Fibroblast of skin of left quadriceps (primary cell): ENCODE measurements around the gene TNRC6A.
"Not testable (repeated sequence)": the region's sequence is repeated elsewhere in the genome, so short reads cannot be mapped to it uniquely, and the experiment has no call there.

ENCODE experiments used
- DNase-seq, 2 experiments: peaks; one replicate each; pipeline ENCODE4 v3.0.0-alpha.2; 2013; ENCODE audit warnings: low read depth in 2 of 2

TNRC6A gene

DNA sequence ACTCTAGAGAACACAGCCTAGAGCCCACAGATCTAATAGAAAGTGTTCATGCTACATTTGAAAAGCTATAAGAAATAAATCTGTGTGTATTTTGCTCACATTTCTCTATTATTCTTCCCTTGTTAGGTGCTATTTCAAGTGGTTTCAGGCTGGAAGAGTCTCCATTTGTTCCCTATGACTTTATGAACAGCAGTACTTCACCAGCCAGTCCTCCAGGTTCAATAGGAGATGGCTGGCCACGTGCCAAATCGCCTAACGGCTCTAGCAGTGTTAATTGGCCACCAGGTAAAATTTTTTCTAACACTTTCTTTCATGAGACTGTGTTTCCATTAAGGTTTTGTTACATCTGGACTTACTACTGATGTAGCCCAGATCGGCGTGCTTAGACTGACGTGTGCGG is 85.6 kb downstream of the TNRC6A start:
- no peak for DNase-seq

DNA sequence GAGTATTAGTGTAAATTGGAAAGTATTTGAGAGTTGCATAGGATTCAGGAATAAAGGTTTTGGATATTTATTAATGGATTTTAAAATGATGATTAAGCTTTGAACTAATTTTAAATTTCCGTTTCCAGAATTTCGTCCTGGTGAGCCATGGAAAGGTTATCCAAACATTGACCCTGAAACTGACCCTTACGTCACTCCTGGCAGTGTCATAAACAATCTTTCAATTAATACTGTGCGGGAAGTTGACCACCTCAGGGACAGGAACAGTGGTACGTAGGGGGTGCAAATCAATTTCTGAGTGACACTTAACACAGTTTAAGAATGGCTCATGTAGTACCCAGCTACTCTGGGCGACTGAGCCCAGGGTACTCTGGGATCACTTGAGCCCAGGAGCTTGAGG is 87.2 kb downstream of the TNRC6A start:
- DNase-seq: no peak

DNA sequence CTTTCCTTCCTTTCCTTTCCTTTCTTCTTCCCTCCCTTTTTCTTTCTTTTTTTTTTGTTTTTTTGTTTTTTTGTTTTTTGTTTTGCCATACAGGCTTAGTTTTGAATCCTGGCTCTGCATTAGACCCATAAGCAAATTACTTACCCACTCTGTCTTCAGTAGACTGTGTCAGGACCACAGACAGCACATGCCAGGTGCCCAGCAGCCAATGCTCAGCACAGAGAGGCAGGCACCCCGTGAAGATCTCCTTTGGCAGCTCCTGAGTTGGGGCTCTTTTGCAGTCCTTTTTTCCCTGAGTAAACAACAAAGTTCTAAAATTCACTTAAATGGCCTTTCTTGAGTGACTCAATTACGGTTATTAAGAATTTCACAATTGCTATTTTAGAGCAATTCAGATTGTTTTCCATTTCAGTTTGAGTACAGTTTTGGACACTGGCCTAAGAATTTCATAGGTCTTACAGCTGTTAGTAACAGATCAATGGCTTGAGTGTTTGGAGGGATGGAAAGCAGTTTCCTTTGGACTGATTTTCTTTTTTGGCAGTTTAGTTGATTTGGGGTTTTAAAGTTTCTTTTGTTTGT is 90.1 kb downstream of the TNRC6A start:
- no peak for DNase-seq

DNA sequence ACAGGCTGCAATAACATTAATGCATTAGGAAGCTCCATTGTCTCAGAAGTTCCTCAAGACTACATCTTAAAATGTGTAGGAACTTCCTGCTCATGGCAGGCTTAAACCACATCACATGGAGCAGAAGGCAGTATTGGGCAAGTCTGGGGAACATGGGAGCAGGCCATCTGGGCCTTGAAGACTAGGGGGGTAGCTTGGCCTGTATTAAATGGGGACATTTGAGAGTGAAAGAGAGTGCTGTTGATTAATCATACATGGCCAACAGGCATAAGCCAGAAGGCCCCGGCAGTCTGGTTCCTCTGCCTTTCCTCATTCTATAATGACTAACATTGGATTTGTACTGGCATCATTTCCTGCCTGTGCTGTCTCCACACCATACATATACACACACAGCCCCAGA is 91.1 kb downstream of the TNRC6A start:
- no peak for DNase-seq

DNA sequence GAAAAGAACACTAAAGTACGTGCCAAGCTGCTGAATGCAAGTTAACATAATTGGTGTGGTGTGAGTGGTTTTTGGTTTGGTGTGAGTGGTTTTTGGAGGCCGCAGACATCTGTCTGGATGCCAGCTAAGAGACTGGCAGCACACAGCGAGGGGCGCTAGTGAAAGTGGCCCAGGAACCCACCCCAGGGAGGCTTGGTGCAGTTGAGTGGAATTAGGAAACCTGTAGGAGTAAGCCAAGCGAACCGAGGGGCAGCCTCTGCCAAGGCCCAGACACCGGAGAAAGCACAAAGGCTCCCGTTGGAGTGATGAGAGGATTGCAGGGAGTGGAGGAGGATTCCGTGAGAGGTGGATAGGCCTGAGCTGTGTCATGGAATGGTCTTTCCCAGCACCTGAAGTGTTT is 91.7 kb downstream of the TNRC6A start:
- no peak for DNase-seq

DNA sequence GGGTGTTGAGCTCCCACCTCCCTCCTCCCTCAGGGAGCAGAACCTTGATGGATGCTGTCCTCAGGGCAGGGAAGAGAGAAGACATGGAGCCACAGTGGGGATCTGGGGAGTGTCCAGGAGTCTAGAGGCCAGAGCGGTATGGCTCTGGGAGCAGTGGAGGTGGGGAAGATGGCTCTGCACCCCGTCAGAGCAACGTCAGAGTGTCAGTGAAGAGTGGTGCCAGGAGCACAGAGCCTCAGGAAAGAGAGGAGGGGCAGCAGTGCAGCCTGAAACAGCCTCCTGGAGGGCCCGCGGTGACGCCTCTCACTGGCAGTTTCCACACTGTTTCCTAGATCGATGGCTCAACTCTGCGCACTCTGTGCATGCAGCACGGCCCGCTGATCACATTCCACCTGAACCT is 93.1 kb downstream of the TNRC6A start:
- DNase-seq: no peak

DNA sequence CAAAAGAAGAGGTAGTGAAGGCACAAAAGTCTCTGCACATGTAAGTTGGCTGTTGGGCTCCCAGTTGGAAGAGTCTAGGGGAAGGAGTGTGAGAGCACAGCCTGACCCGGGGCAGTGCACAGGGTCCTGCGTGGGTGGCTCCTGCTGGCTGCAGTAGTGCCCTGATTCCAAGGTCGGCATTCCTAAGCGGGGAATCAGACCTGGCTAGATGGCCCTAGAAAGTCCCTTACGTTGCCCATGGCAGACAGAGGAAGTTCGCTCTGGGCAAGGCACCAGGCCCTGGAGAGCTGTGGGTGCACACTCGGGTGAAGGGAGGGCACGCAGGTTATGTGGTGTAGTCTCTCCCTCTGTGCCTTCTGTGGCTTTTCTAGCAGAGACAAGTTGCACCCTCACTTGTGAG is 93.5 kb downstream of the TNRC6A start:
- no peak for DNase-seq

DNA sequence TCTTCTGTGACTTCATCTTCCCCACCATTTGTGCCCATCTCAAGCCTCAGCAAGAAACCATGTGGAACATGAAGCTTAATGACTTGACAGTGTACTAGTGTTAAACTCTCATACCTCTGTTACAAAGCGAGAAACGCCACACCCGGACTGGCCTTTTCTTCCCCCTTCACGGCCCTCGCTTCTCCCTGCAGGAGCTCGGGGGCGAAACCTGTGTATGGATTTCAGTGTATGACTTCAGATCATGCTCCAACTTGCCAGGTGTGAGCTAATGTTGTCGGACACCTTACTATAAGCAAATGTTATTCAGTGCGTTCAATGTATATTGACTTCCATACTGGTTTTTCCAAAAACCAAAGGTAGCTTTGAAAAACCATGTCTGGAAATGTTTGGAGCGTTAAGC is 96.2 kb downstream of the TNRC6A start:
- DNase-seq: no peak

DNA sequence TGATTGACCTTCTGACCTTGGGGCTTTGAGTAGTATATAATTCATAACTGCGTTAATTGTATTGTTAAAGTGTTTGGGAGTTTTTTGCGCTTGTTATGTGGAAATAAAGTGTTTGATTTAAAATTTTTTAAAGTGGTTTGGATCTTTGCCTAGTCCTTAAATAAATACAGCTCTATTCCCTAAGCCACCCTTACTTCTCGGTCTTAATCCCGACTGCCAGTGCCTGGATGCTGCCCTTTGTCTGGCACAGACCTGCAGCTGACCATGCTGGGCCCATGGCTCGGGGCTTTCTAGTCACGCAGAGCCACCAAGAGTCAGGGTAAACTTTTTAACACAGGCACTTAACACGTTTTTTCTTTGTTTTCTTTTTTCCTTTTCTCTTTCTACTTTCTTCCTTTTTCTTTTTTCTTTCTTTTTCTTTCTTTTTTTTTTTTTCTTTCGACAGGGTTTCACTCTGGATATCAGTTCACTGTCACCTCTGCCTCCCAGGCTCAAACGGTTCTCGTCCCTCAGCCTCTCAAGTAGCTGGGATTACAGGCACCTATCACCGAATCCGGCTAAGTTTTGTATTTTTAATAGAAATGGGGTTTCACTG is 96.7 kb downstream of the TNRC6A start:
- no peak for DNase-seq

DNA sequence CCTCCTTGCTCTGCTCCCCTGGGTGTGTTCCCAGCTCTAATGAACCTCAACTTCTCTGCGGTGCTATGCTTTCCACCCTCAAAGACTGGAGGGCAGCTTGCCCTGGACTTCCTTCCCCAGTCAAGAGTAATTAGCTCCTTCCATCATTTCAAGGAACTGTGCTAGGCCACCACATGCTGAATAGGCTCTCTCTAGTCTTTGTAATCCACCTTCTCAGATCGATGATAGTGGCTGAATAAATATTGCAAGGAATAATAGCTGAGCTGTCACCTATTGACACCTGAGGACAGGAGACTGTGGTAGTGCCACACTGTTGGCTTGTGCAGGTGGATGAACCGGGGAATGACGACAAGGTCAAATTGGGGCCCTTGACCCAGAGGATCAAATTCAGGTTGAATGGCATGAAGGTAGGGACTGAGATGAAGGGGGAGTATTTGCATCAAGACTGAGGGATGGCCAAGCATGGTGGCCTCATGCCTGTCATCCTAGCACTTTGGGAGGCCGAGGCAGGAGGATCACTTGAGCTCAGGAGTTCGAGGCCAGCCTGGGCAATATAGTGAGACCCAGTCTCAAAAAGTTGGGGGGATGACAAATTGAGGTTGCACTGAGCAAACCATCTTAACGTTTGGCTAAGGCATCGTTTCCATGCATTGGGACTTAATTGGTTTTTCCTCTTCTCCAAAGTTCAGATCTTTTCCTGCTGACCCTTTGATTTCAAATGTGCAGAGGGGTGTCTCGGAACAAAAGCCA is 97.5 kb downstream of the TNRC6A start:
- DNase-seq: no peak

DNA sequence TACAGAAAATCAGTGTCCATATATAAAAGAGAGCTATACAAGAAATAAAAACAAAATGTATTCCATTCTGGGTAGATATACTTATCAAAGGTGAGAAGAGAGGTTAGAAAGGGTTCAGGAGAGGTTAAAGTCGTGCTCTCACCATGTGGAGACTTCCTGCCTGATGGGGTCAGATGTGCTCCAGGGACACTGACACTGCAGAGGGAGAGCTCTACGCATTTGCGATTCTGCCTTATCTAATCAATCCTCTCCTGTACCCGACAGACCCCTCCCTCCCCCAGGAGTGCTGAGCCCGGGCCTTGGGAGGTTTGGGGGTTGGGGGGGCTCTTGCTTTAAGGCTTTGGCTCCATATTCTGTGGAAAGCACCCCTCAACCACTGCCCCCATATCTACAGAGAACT is 99.7 kb downstream of the TNRC6A start:
- no peak for DNase-seq

DNA sequence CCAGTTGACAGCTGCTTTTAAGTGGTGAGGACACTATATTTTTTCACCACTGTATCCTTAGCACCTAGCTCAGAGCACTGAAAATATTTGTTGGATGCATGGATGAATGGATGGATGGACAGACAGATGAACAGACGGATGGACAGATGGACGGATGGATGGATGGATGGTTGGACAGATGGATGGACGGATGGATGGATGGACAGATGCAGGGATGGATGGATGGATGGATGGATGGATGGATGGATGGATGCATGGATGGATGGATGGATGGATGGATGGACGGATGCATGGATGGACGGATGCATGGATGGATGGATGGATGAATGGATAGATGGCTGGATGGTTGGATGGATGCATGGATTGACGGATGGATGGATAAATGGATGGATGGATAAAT is 103.9 kb downstream of the TNRC6A start:
- DNase-seq: no peak

DNA sequence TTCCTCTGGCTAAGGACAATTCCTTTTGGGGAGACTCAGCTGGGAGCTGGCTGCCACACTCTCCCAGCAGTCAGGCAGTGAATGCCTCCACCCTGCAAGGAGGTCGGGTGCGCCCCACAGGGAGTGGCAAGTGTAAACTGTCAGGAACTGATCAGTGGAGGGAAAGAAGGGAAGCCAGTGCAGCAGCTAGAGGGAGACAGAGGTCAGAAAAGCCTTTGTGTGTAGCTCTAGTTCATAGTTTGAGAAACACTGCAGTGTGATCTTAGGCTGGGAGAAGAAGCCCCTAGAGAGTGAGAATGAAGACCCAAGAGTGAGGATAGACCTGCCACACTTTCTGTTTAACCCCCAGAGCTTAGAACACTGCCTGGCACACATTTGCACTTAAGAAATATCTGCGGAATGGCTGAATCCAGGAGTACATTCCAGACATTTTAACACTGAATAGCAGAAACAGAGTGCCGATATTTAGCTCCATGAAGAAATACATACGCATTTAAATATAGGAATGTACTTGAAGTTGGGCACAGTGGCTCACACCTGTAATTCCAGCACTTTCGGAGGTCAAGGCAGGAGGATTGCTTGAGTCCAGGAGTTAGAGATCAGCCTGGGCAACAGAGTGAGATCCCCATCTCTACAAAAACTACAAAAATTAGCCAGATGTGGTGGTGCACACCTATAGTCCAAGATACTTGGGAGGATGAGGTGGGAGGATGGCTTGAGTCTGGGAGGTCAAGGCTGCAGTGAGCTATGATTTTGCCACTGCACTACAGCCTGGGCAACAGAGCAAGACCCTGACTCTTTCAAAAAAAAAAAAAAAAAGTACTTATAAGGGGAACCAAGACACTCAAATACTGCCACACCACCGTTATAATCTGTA is 105.2 kb downstream of the TNRC6A start:
- no peak for DNase-seq

DNA sequence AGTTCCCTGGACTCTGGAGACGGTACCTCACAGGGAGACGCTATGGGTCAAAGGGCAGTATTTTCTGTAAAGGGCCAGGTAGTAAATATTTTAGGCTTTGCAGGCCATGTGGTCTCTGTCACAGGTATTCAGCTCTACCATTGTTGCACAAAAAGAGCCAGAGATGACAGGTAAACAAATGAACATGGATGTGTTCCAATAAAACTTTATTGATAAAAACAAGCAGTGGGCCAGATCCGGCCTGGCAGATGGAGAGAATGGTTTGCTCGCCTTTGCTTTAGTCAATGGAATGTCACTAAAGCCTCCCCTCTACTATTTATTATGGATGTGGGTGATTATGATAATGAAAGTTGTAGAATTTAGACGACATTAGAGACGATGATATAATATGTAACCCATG is 107.4 kb downstream of the TNRC6A start:
- DNase-seq: no peak

DNA sequence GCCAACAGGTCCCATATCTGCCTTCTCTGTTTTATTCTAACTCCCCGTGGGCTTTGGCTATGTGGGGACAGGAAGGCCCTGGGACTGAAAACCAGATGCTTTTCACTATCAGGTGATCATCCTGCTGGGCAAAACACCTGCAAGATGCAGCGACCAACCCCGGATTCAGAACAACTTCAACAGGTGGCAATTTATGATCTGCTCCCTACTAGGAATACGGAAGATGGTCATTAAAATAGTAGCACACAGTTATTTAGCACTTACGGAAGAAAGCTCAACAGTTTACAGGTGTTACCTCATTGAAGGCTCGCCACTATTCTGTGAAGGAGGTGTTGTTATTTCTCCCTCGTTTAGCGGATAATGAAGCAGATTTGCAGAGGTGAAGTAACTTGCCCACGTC is 108.5 kb downstream of the TNRC6A start:
- DNase-seq: no peak

DNA sequence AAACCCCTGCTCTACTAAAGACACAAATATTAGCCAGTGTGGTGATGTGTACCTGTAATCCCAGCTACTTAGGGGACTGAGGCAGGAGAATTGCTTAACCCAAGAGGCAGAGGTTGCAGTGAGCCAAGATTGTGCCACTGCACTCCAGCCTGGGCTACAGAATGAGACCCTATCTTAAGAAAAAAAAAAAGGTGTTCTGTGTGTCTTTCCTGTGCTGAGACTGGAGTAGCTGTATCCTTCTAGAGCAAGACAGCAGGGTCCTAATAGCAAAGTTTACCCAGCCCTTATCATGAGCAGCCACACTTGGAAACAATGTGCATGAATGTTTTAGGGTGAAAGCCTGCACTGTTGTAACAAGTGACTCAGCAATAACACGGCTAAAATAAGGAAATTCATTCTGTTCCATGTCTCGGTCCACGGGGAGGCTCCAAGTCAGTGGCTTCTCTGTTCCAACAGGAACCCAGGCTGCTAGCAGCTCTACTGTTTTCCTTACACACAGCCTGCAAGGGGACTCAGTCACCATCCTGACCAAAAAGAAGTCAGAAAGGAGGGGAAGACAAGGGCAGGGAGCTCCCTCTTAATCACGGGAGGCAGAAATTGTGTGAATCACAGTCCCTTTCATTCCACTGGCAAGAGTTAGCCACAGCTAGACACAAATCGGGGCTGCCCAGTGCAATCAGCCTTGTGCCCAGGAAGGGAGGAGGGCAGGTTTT is 109.3 kb downstream of the TNRC6A start:
- DNase-seq: no peak

DNA sequence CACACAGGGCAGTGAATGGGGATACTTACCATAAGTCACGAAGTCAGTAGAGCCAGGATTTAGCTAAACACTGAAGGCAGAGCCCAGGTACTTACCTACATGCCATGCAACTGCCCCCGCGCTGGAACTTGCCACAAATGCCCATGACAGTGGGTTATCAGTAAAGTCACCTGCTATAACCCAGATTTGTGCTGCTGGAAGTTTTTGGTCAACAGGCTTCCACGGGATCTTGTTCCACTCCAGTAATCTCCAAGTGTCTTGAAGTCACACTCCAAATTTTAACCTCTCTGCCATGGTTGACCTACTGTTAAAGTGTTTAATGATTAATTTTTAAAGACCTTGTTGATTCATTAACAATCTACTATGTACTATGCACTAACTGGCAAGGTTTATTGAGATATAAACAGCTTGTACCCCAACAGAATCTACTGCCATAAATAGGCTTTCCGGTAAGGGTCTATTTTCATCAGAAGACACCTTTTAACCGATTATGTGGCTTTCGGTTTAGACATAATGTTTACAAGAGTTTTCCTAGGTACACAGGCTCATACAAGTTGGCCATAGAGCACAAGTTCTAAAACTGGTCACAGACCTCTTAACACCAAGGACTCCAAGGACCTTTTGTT is 110.0 kb downstream of the TNRC6A start:
- no peak for DNase-seq

DNA sequence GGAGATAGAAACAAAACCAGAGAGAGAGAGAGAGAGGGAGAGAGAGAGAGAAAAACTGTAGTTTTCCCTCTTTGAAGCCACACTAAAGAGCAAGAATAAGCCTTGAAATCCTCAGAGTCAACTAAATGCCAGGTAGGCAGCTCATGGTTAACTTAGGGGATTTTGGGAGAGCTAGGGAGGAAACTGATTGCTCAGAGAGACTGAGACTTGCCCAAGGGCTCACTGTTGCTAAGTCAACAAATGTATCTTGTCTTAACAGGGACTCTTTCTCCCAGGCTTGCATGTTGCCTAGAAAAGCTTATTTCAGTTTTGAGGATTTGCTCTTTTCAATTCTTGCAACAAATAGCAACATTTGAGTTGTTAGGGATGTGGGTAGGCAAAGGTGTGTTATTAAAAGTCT is 111.8 kb downstream of the TNRC6A start:
- no peak for DNase-seq

DNA sequence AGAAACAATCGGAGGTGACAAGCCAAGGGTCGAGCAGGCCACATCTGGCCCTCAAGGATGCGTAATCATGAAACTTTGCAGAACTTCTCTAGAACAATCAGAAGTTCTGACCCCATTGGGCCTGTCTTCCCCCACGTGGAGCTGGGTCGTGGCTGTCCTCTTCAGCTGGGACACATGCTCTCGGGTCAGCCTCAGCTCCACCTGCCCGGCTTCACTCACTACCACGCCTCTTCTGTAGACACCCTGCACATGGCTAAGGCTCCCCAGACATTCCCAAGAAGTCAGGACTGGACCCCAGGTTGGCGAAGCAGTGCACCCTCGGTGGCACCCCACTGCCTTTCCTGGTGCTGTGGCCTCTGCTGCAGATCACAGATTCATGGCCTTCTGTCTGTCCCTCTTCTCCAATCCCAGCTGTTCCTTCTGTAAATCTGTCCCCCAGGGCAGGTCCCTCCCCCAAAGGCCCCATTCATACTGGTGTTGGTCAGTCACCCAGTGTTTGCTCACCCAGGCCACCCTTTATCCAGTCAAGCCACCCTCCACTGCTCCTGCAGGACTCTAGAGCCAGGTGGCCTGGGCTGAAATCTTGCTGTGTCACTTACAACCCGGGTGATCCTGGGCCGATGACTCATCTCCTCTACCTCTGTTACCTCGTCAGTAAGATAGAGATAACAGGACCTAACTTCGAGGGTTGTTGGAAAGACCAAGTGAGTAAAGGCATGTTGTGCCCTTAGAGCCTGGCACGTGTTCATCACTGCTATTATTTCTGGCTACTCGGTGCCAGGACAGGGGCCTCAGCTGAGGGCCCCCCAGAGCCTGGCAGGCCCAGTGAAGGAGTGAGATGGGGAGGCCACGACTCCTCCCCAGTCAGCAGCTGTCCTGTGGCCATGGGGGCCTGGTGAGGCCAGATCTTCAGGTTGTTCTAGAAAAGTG is 114.9 kb downstream of the TNRC6A start:
- no peak for DNase-seq

DNA sequence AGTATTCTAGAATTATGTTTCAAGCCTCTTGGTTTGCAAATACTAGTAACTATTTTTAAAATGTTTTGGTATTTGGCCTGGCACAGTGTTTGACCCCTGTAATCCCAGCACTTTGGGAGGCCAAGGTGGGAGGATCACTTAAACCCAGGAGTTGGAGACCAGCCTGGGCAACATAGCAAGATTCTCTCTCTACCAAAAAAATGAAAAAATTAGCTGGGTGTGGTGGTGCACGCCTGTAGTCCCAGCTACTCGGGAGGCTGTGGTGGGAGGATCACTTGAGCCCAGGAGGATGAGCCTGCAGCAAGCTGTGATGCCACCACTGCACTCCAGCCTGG is 115.5 kb downstream of the TNRC6A start:
- DNase-seq: not testable (repeated sequence)
